Activated CD8-positive, alpha-beta T cell treated with anti-CD3 and anti-CD28 coated beads for 36 hours (primary cell): ENCODE measurements around the gene CNST. TPM values are rescaled to one million over a fixed set of nuclear protein-coding genes. Genes with fewer than 3 reads are reported as not detected.

ENCODE experiments used
- ATAC-seq: fragments of 200-7000 bp; cut with Tn5 transposase; one replicate; pipeline ENCODE4 v1.10.0; 2021; ENCODE audit warnings: mild to moderate bottlenecking, moderate library complexity
- CTCF ChIA-PET: fragments of 350-600 bp; sonication (Branson Sonifier 250); formaldehyde crosslinking; loops from one replicate; lab custom pipeline; 2021; ENCODE audit warnings: antibody characterized with exemption; lab: Charles Lee
- POLR2A ChIA-PET: fragments of 350-600 bp; sonication (Branson Sonifier 250); formaldehyde crosslinking; loops from one replicate; lab custom pipeline; 2021; ENCODE audit warnings: antibody characterized with exemption; lab: Charles Lee
- DNase-seq: peaks from one replicate; pipeline ENCODE4 v3.0.0-alpha.2; 2020
- H3K27ac Mint-ChIP-seq: one replicate; pipeline ENCODE4 v1.8.0; 2021; ENCODE audit warnings: mild to moderate bottlenecking, mixed read lengths
- H3K27me3 Mint-ChIP-seq: one replicate; pipeline ENCODE4 v1.8.0; 2021; ENCODE audit warnings: mixed read lengths
- H3K36me3 Mint-ChIP-seq: one replicate; pipeline ENCODE4 v1.8.0; 2021; ENCODE audit warnings: low read depth, mixed read lengths
- H3K4me1 Mint-ChIP-seq: one replicate; pipeline ENCODE4 v1.8.0; 2021; ENCODE audit warnings: low read depth, mixed read lengths
- H3K4me3 Mint-ChIP-seq: one replicate; pipeline ENCODE4 v1.8.0; 2021; ENCODE audit warnings: mild to moderate bottlenecking, moderate library complexity, mixed read lengths
- H3K9me3 Mint-ChIP-seq: one replicate; pipeline ENCODE4 v1.8.0; 2021; ENCODE audit warnings: mixed read lengths
- CTCF ChIP-seq: fragments of 200-600 bp; IDR thresholded peaks from one replicate; pipeline ENCODE4 v1.8.0; 2022; ENCODE audit warnings: antibody characterized with exemption, mild to moderate bottlenecking
- intact Hi-C: fragments of 100-400 bp; cut with micrococcal nuclease; formaldehyde crosslinking; loops from one replicate; pipeline ENCODE4 v1.10.0; 2022
- total RNA-seq, 2 experiments: library from RNA; stranded (reverse); gene quantifications; one replicate each; pipeline ENCODE4 v1.2.3, GENCODE V29; 2021

The CNST gene
- total RNA-seq, 2 experiments from 2014 or later: 23.5 to 25.1 TPM

GRCh38 chr1:246617156-246617555, 50.9 kb downstream of the CNST start:
- TF ChIP-seq CTCF: no peak
- no peak for DNase-seq
- no peak for ATAC-seq
- POLR2A ChIA-PET: interaction anchor here (0.6 to 0.7 kb wide), 2 partner anchors 153 to 459 kb away, joined by 3 to 4 read pairs; no protein-coding TSS in a partner anchor
- no peaks in the 10 kb centered on the region for H3K9me3 Mint-ChIP-seq
- intact Hi-C loops: no loop called here
- H3K36me3 Mint-ChIP-seq: peaks cover 20% of the 10 kb centered on the region
- no peaks in the 10 kb centered on the region for H3K27me3 Mint-ChIP-seq
- CTCF ChIA-PET: interaction anchor here (1.0 kb wide), 1 partner anchor 15 kb away, joined by 3 read pairs; no protein-coding TSS in a partner anchor
- H3K4me1 Mint-ChIP-seq: peaks cover 12% of the 10 kb centered on the region
- no peak overlapping the region for H3K27ac Mint-ChIP-seq
- H3K4me3 Mint-ChIP-seq: no peak overlapping the region

- peaks cover 23% of the 10 kb centered on the region for H3K36me3 Mint-ChIP-seq
- H3K4me3 Mint-ChIP-seq: no peak overlapping the region
- intact Hi-C loops: no loop called here
- POLR2A ChIA-PET: no interaction called here
- peaks cover 12% of the 10 kb centered on the region for H3K4me1 Mint-ChIP-seq
- CTCF ChIA-PET: no interaction called here
- no peaks in the 10 kb centered on the region for H3K27me3 Mint-ChIP-seq
- no peak overlapping the region for H3K27ac Mint-ChIP-seq
- ATAC-seq: no peak
- H3K9me3 Mint-ChIP-seq: no peaks in the 10 kb centered on the region
- no peak for DNase-seq
- no peak for TF ChIP-seq CTCF
These were observed 51.5 kb downstream of the CNST start for GRCh38 chr1:246617768-246618167.

- Mint-ChIP-seq H3K9me3 (no peaks in the 10 kb centered on the region), H3K27me3 (no peaks in the 10 kb centered on the region), H3K4me3 (no peak overlapping the region), H3K27ac (no peak overlapping the region), H3K36me3 (peaks cover 23% of the 10 kb centered on the region), H3K4me1 (peaks cover 7% of the 10 kb centered on the region)
- intact Hi-C loops: no loop called here
- DNase-seq (no peak), ATAC-seq (no peak)
- POLR2A ChIA-PET: no interaction called here
- no peak for TF ChIP-seq CTCF
- CTCF ChIA-PET: no interaction called here
These were observed 52.1 kb downstream of the CNST start for GRCh38 chr1:246618240-246618808.

GRCh38 chr1:246622035-246622652, 55.9 kb downstream of the CNST start:
- no peak for TF ChIP-seq CTCF
- no peak for DNase-seq

GRCh38 chr1:246624091-246624490, 57.8 kb downstream of the CNST start:
- Mint-ChIP-seq H3K27ac (no peak overlapping the region), H3K4me1 (peaks cover 9% of the 10 kb centered on the region), H3K9me3 (no peaks in the 10 kb centered on the region), H3K27me3 (no peaks in the 10 kb centered on the region), H3K36me3 (peaks cover 35% of the 10 kb centered on the region), H3K4me3 (no peak overlapping the region)
- DNase-seq: no peak
- no peak for TF ChIP-seq CTCF
- CTCF ChIA-PET: interaction anchor here (0.6 kb wide), 1 partner anchor 30 kb away, joined by 3 read pairs; no protein-coding TSS in a partner anchor
- intact Hi-C loops: no loop called here
- no peak for ATAC-seq
- POLR2A ChIA-PET: no interaction called here

More at GRCh38 chr1:246622035-246622652, 55.9 kb downstream of the CNST start:
- intact Hi-C loops: no loop called here
- Mint-ChIP-seq H3K36me3 (peaks cover 26% of the 10 kb centered on the region), H3K27ac (no peak overlapping the region), H3K27me3 (no peaks in the 10 kb centered on the region), H3K9me3 (no peaks in the 10 kb centered on the region), H3K4me1 (peaks cover 2% of the 10 kb centered on the region), H3K4me3 (no peak overlapping the region)
- no peak for ATAC-seq
- CTCF ChIA-PET: interaction anchor here (0.9 to 1.0 kb wide), 2 partner anchors 10 to 23 kb away, joined by 3 read pairs; no protein-coding TSS in a partner anchor
- POLR2A ChIA-PET: no interaction called here
